HCT116 (cell line): ENCODE results near the gene C22orf39.

ENCODE experiments used
- CEBPB ChIP-seq: IDR thresholded peaks from 2 replicates; pipeline ENCODE4 v1.6.1; 2012; ENCODE audit warnings: low read depth
- EZH2 ChIP-seq: fragments of 200-600 bp; sonication (generic); IDR thresholded peaks from 2 replicates; pipeline ENCODE4 v1.6.1; 2017; ENCODE audit warnings: antibody characterized with exemption, mixed run types
- POLR2AphosphoS5 ChIP-seq: IDR thresholded peaks from 2 replicates; pipeline ENCODE4 v1.6.1; 2011; ENCODE audit warnings: mild to moderate bottlenecking, low read depth, low read length, moderate library complexity
- ZNF274 ChIP-seq: fragments of 200-500 bp; sonication (Bioruptor generic); IDR thresholded peaks from 2 replicates; pipeline ENCODE4 v1.6.1; 2014; ENCODE audit warnings: mild to moderate bottlenecking, low read depth, low read length, inconsistent platforms
- TF ChIP-seq, protein P1 (sequence below), 3 experiments: fragments of 200-600 bp in 1 of 3; sonication (generic) in 1 of 3; IDR thresholded peaks in 2 of 3; conservative IDR thresholded peaks in 1 of 3; 2 replicates each; pipeline ENCODE4 v1.5.1; 2012 to 2017; ENCODE audit warnings: low read depth in 2 of 3, low read length in 2 of 3, antibody characterized with exemption in 1 of 3, borderline replicate concordance in 1 of 3, control low read depth in 1 of 3, mild to moderate bottlenecking in 1 of 3, mixed read lengths in 1 of 3, mixed run types in 1 of 3, moderate library complexity in 1 of 3; ENCODE audit not compliant: insufficient read depth in 1 of 3

DNA sequence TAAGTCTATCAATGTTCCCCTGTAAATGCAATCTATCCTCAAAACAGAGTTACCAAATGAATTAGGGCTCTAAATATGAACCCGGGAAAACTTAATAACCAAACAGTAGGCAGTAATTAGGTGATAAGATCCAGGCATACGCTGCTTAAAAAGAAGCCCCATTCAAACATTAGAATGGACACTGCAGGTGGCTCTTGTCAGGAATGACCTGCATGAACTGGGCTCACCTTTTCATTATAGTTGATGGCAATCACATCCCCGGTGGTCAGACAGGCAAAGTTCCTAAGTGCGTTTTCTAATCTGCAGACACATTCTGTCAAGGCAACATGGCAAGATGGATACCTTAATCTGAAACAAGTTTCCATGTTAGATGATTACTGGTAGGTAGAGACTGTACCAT is 17.5 kb upstream of the C22orf39 start:
- TF ChIP-seq, protein P1, sequence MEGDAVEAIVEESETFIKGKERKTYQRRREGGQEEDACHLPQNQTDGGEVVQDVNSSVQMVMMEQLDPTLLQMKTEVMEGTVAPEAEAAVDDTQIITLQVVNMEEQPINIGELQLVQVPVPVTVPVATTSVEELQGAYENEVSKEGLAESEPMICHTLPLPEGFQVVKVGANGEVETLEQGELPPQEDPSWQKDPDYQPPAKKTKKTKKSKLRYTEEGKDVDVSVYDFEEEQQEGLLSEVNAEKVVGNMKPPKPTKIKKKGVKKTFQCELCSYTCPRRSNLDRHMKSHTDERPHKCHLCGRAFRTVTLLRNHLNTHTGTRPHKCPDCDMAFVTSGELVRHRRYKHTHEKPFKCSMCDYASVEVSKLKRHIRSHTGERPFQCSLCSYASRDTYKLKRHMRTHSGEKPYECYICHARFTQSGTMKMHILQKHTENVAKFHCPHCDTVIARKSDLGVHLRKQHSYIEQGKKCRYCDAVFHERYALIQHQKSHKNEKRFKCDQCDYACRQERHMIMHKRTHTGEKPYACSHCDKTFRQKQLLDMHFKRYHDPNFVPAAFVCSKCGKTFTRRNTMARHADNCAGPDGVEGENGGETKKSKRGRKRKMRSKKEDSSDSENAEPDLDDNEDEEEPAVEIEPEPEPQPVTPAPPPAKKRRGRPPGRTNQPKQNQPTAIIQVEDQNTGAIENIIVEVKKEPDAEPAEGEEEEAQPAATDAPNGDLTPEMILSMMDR (IDR thresholded peaks at IDR 0.05 in 2 of 3, conservative IDR thresholded peaks at IDR 0.05 in 1 of 3; ENCODE audit: borderline replicate concordance in 1 of 3, insufficient read depth in 1 of 3, low read depth in 2 of 3, low read length in 2 of 3), result no peak
- TF ChIP-seq POLR2AphosphoS5, result no peak
- no peak for TF ChIP-seq EZH2
- no peak for TF ChIP-seq CEBPB
- TF ChIP-seq ZNF274, result no peak
